GM12892 (cell line): Measurements from ENCODE around the gene GRAP. TPM values are rescaled to one million over a fixed set of nuclear protein-coding genes. Genes with fewer than 3 reads are reported as not detected.
A peak's percentile ranks its signal among the peaks of the same experiment; 100 is the strongest.
"Not testable (repeated sequence)": the region's sequence is repeated elsewhere in the genome, so short reads cannot be mapped to it uniquely, and the experiment has no call there.

Source experiments
- DNase-seq: peaks from one replicate; pipeline ENCODE4 v3.0.0; 2011; ENCODE audit not compliant: insufficient read length
- FAIRE-seq: peaks from 2 replicates; lab custom pipeline; 2011; peaks lifted over from hg19 to GRCh38; lab: Jason Lieb, UNC
- POLR2A ChIP-seq: IDR thresholded peaks from 2 replicates; pipeline ENCODE4 v1.6.1; 2011; ENCODE audit warnings: low read depth, low read length, control low read depth
- POLR2AphosphoS5 ChIP-seq: IDR thresholded peaks from 2 replicates; pipeline ENCODE4 v1.6.1; 2011; ENCODE audit warnings: low read depth, low read length, control low read depth
- polyA plus RNA-seq: library from polyadenylated mRNA; unstranded; fragments of >200 nt; gene quantifications from one replicate; pipeline ENCODE4 v1.2.1, GENCODE V29; 2012; ENCODE audit warnings: missing spikeins, inconsistent platforms; ENCODE audit not compliant: missing spikeins

Gene GRAP
- polyA plus RNA-seq: 18.1 TPM

GRCh38 chr17:19046782-19047375 is at the start of gene GRAP:
GRAP (minus strand) TSS chr17:19046957; CDS start chr17:19046926, 31 bp downstream.
- FAIRE-seq: peak; percentile 98
- DNase-seq: not testable (repeated sequence)

GRCh38 chr17:19093684-19094438 is 47.1 kb upstream of the GRAP start:
- FAIRE-seq, DNase-seq: not testable (repeated sequence)

GRCh38 chr17:19092737-19093683 is 46.3 kb upstream of the GRAP start:
- DNase-seq, FAIRE-seq: not testable (repeated sequence)

GRCh38 chr17:19090058-19090772 is 43.5 kb upstream of the GRAP start:
- not testable (repeated sequence) for FAIRE-seq, DNase-seq

GRCh38 chr17:19088804-19089685 is 42.3 kb upstream of the GRAP start:
- DNase-seq, FAIRE-seq: not testable (repeated sequence)

- FAIRE-seq: not testable (repeated sequence)
Observed at GRCh38 chr17:19077386-19077785, 30.6 kb upstream of the GRAP start.

GRCh38 chr17:19076398-19077192 is 29.8 kb upstream of the GRAP start:
- DNase-seq, FAIRE-seq: not testable (repeated sequence)

More at GRCh38 chr17:19077386-19077785, 30.6 kb upstream of the GRAP start:
- not testable (repeated sequence) for DNase-seq

GRCh38 chr17:19070318-19071168 is 23.8 kb upstream of the GRAP start:
- not testable (repeated sequence) for DNase-seq, FAIRE-seq

GRCh38 chr17:19064378-19064777 is 17.6 kb upstream of the GRAP start:
- not testable (repeated sequence) for FAIRE-seq, DNase-seq

GRCh38 chr17:19063326-19063956 is 16.7 kb upstream of the GRAP start:
- not testable (repeated sequence) for DNase-seq, FAIRE-seq
- TF ChIP-seq POLR2AphosphoS5 (peak; percentile 78), POLR2A (peak; percentile 63; the same call in 1 of the 2 replicates)

- FAIRE-seq, DNase-seq: not testable (repeated sequence)
Observed at GRCh38 chr17:19062718-19063325, 16.1 kb upstream of the GRAP start.
